ENCODE data around the gene PERP.
"Not testable (repeated sequence)": the region's sequence is repeated elsewhere in the genome, so short reads cannot be mapped to it uniquely, and the experiment has no call there.

The PERP gene

DNA sequence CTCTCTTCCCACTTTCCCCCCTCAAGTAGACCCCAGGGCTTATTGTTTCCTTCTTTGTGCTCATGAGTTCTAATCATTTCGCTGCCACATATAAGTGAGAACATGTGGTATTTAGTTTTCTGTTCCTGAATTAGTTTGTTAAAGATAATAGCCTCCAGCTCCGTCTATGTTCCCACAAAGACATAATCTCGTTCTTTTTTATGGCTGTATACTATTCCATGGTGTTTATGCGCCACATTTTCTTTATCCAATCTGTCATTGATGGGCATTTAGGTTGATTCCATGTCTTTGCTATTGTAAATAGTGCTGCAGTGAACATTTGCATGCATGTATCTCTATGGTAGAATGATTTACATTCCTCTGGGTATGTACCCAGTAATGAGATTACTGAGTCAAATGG lies 16.9 kb upstream of the PERP start:
- peaks cover 0 to 3% (median 0%) of the 10 kb centered on the region in 5 experiments for H3K9me3 ChIP-seq (ENCODE audit: control extremely low read depth in 1 of 5, control insufficient read depth in 4 of 5, insufficient read depth in 2 of 5, low read depth in 1 of 5, low read length in 4 of 5)
- no CpG with 5 or more reads among the region's 4 CpGs for WGBS (ENCODE audit: insufficient coverage)
- no peaks in the 10 kb centered on the region for H3K4me1 ChIP-seq (ENCODE audit: control extremely low read depth in 1 of 4, control insufficient read depth in 4 of 4, insufficient read depth in 4 of 4, low read length in 3 of 4)
- no peak overlapping the region for H3K4me3 ChIP-seq (ENCODE audit: control insufficient read depth in 1 of 7, extremely low read depth in 1 of 7, insufficient read depth in 4 of 7, low read depth in 2 of 7, low read length in 6 of 7)
- no peak overlapping the region for H3K27ac ChIP-seq (ENCODE audit: insufficient read depth in 1 of 2, low read depth in 1 of 2, low read length in 2 of 2, poor library complexity in 1 of 2, severe bottlenecking in 2 of 2)
- CTCF ChIA-PET, result interaction anchor here (0.9 to 2.0 kb wide), 2 partner anchors 10 to 13 kb away, joined by 3 to 9 read pairs; no protein-coding TSS in a partner anchor
- H3K36me3 ChIP-seq (ENCODE audit: control insufficient read depth in 4 of 4, insufficient read depth in 4 of 4, low read length in 3 of 4), result no peaks in the 10 kb centered on the region
- DNase-seq, result no peak
- H3K27me3 ChIP-seq (replicated peaks in 2 of 5; ENCODE audit: control insufficient read depth in 4 of 5, insufficient read depth in 5 of 5, low read length in 4 of 5), result peaks cover 0 to 2% (median 0%) of the 10 kb centered on the region in 5 experiments
- POLR2A ChIA-PET, result no interaction called here

- Histone ChIP-seq H3K27me3 (replicated peaks in 2 of 5; ENCODE audit: control insufficient read depth in 4 of 5, insufficient read depth in 5 of 5, low read length in 4 of 5) (no peaks in the 10 kb centered on the region), H3K36me3 (ENCODE audit: control insufficient read depth in 4 of 4, insufficient read depth in 4 of 4, low read length in 3 of 4) (no peaks in the 10 kb centered on the region), H3K9me3 (ENCODE audit: control extremely low read depth in 1 of 5, control insufficient read depth in 4 of 5, insufficient read depth in 2 of 5, low read depth in 1 of 5, low read length in 4 of 5) (peaks cover 0 to 3% (median 0%) of the 10 kb centered on the region in 5 experiments), H3K4me1 (ENCODE audit: control extremely low read depth in 1 of 4, control insufficient read depth in 4 of 4, insufficient read depth in 4 of 4, low read length in 3 of 4) (peaks cover 2 to 8% (median 7%) of the 10 kb centered on the region in 4 experiments), H3K27ac (ENCODE audit: insufficient read depth in 1 of 2, low read depth in 1 of 2, low read length in 2 of 2, poor library complexity in 1 of 2, severe bottlenecking in 2 of 2) (no peak overlapping the region), H3K4me3 (ENCODE audit: control insufficient read depth in 1 of 7, extremely low read depth in 1 of 7, insufficient read depth in 4 of 7, low read depth in 2 of 7, low read length in 6 of 7) (no peak overlapping the region)
- ChIA-PET POLR2A (no interaction called here), CTCF (interaction anchor here (1.2 to 1.4 kb wide), 2 partner anchors 113 to 469 kb away, joined by 3 to 4 read pairs; no protein-coding TSS in a partner anchor)
- no peak for DNase-seq
These were observed 12.8 kb upstream of the PERP start for GRCh38 chr6:138119976-138120375.

DNA sequence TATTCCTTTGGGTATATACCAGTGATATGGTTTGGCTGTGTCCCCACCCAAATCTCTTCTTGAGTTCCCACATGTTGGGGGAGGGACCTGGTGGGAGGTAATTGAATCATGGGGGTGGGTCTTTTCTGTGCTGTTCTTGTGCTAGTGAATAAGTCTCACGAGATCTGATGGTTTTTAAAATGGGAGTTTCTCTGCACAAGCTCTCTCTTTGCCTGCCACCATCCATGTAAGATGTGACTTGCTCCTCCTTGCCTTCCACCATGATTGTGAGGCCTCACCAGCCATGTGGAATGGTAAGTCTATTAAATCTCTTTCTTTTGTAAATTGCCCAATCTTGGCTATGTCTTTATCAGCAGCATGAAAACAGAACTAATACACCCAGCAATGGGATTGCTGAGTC lies 12.0 kb upstream of the PERP start:
- H3K9me3 ChIP-seq (ENCODE audit: control extremely low read depth in 1 of 5, control insufficient read depth in 4 of 5, insufficient read depth in 2 of 5, low read depth in 1 of 5, low read length in 4 of 5); H3K27me3 ChIP-seq (replicated peaks in 2 of 5; ENCODE audit: control insufficient read depth in 4 of 5, insufficient read depth in 5 of 5, low read length in 4 of 5); H3K36me3 ChIP-seq (ENCODE audit: control insufficient read depth in 4 of 4, insufficient read depth in 4 of 4, low read length in 3 of 4); H3K4me3 ChIP-seq (ENCODE audit: control insufficient read depth in 1 of 7, extremely low read depth in 1 of 7, insufficient read depth in 4 of 7, low read depth in 2 of 7, low read length in 6 of 7); DNase-seq; H3K4me1 ChIP-seq (ENCODE audit: control extremely low read depth in 1 of 4, control insufficient read depth in 4 of 4, insufficient read depth in 4 of 4, low read length in 3 of 4); H3K27ac ChIP-seq (ENCODE audit: insufficient read depth in 1 of 2, low read depth in 1 of 2, low read length in 2 of 2, poor library complexity in 1 of 2, severe bottlenecking in 2 of 2); POLR2A ChIA-PET: not testable (repeated sequence)
- CTCF ChIA-PET, result interaction anchor here (1.2 to 7.1 kb wide), 3 partner anchors 112 to 470 kb away, joined by 3 to 72 read pairs (median 4); no protein-coding TSS in a partner anchor
- 100% methylated on average over 1 of the region's 1 CpG for WGBS (ENCODE audit: insufficient coverage)

DNA sequence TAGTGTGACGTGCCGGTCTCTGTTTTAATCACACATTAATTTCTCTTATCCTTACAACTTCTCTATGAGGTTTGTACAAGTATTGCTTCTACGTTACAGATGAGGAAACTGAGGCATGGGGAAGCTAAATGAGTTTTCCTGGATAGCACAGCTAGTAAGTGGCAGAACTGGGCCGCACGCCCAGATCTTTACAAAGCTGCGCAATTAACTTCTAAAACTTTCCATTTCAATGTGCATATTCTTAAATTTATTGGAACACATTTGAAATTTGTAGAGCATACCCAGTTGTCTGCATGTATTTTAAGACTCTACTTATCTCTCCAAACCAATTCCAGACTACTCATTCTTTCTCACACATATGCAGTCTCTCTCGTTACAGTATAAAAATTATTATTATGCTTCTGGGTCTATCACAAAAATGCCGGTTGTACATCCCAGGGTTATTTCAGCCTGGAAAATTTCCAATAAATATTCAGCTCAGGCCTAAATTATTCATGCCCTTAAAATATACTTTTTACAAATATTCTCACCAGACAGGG lies 10.2 kb upstream of the PERP start:
- WGBS (ENCODE audit: insufficient coverage), result 100% methylated on average over 2 of the region's 8 CpGs
- Histone ChIP-seq H3K4me3 (ENCODE audit: control insufficient read depth in 1 of 7, extremely low read depth in 1 of 7, insufficient read depth in 4 of 7, low read depth in 2 of 7, low read length in 6 of 7) (no peak overlapping the region), H3K27me3 (replicated peaks in 2 of 5; ENCODE audit: control insufficient read depth in 4 of 5, insufficient read depth in 5 of 5, low read length in 4 of 5) (peaks cover 0 to 5% (median 0%) of the 10 kb centered on the region in 5 experiments), H3K4me1 (ENCODE audit: control extremely low read depth in 1 of 4, control insufficient read depth in 4 of 4, insufficient read depth in 4 of 4, low read length in 3 of 4) (peaks cover 2 to 8% (median 7%) of the 10 kb centered on the region in 4 experiments), H3K27ac (ENCODE audit: insufficient read depth in 1 of 2, low read depth in 1 of 2, low read length in 2 of 2, poor library complexity in 1 of 2, severe bottlenecking in 2 of 2) (no peak overlapping the region), H3K9me3 (ENCODE audit: control extremely low read depth in 1 of 5, control insufficient read depth in 4 of 5, insufficient read depth in 2 of 5, low read depth in 1 of 5, low read length in 4 of 5) (peaks cover 0 to 2% (median 0%) of the 10 kb centered on the region in 5 experiments), H3K36me3 (ENCODE audit: control insufficient read depth in 4 of 4, insufficient read depth in 4 of 4, low read length in 3 of 4) (no peaks in the 10 kb centered on the region)
- POLR2A ChIA-PET, result no interaction called here
- CTCF ChIA-PET, result interaction anchor here (1.2 to 7.1 kb wide), 11 partner anchors 8 to 649 kb away, joined by 3 to 72 read pairs (median 10); partner anchors contain the start of genes HEBP2 and PERP
- no peak for DNase-seq

- Histone ChIP-seq H3K36me3 (ENCODE audit: control insufficient read depth in 4 of 4, insufficient read depth in 4 of 4, low read length in 3 of 4) (no peaks in the 10 kb centered on the region), H3K27ac (ENCODE audit: insufficient read depth in 1 of 2, low read depth in 1 of 2, low read length in 2 of 2, poor library complexity in 1 of 2, severe bottlenecking in 2 of 2) (no peak overlapping the region), H3K27me3 (replicated peaks in 2 of 5; ENCODE audit: control insufficient read depth in 4 of 5, insufficient read depth in 5 of 5, low read length in 4 of 5) (peaks cover 0 to 8% (median 0%) of the 10 kb centered on the region in 5 experiments), H3K4me3 (ENCODE audit: control insufficient read depth in 1 of 7, extremely low read depth in 1 of 7, insufficient read depth in 4 of 7, low read depth in 2 of 7, low read length in 6 of 7) (no peak overlapping the region), H3K4me1 (ENCODE audit: control extremely low read depth in 1 of 4, control insufficient read depth in 4 of 4, insufficient read depth in 4 of 4, low read length in 3 of 4) (peaks cover 2 to 8% (median 7%) of the 10 kb centered on the region in 4 experiments), H3K9me3 (ENCODE audit: control extremely low read depth in 1 of 5, control insufficient read depth in 4 of 5, insufficient read depth in 2 of 5, low read depth in 1 of 5, low read length in 4 of 5) (peaks cover 0 to 2% (median 0%) of the 10 kb centered on the region in 5 experiments)
- POLR2A ChIA-PET, result no interaction called here
- CTCF ChIA-PET, result interaction anchor here (0.6 to 7.1 kb wide), 20 partner anchors 9 to 650 kb away, joined by 3 to 72 read pairs (median 6); partner anchors contain the start of genes HEBP2 and PERP
- WGBS (ENCODE audit: insufficient coverage), result 100% methylated on average over 1 of the region's 3 CpGs
- no peak for DNase-seq
These were observed 9.4 kb upstream of the PERP start for GRCh38 chr6:138116661-138116999.

DNA sequence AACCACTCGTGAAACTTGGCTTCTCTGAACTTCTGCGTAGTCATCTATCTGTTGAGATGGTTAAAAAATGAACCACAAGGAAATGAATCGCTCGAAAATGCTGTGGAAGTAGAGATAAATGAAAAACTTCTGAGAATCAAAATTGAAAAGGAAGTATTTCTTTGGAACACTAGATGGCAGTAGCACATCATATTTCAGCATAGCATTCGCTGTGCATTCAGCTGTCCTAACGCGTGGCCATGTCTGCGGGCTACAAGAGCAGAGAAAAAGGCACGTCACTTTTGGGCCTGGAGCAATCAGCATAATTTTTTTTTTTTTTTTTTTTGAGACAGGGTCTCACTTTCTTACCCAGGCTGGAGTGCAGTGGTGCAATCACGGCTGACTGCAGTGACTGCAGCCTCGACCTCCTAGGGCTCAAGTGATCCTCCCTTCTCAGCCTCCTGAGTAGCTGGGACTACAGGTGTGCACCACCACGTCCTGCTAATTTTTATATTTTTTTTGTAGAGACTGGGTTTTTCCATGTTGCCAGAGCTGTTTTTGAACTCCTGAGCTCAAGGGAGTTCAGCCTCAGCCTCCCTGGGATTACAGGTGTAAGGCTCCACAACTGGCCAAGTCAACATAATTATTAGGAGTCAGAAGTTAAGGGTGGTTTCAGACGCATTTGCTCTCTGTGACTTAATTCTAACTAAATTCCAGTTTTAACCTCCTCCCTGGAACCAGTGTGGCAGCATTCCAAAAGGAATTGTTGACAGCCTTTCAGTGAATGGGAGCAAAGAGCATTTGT lies 8.8 kb upstream of the PERP start:
- peak; percentile 82 to 92 (median 91) for DNase-seq
- Histone ChIP-seq H3K9me3 (ENCODE audit: control extremely low read depth in 1 of 5, control insufficient read depth in 4 of 5, insufficient read depth in 2 of 5, low read depth in 1 of 5, low read length in 4 of 5) (peaks cover 0 to 2% (median 0%) of the 10 kb centered on the region in 5 experiments), H3K27ac (ENCODE audit: insufficient read depth in 1 of 2, low read depth in 1 of 2, low read length in 2 of 2, poor library complexity in 1 of 2, severe bottlenecking in 2 of 2) (no peak overlapping the region), H3K4me1 (ENCODE audit: control extremely low read depth in 1 of 4, control insufficient read depth in 4 of 4, insufficient read depth in 4 of 4, low read length in 3 of 4) (peaks cover 2 to 8% (median 7%) of the 10 kb centered on the region in 4 experiments), H3K27me3 (replicated peaks in 2 of 5; ENCODE audit: control insufficient read depth in 4 of 5, insufficient read depth in 5 of 5, low read length in 4 of 5) (peaks cover 0 to 10% (median 0%) of the 10 kb centered on the region in 5 experiments), H3K4me3 (ENCODE audit: control insufficient read depth in 1 of 7, extremely low read depth in 1 of 7, insufficient read depth in 4 of 7, low read depth in 2 of 7, low read length in 6 of 7) (peak overlapping the region in 1 of 7 experiments; percentile 8), H3K36me3 (ENCODE audit: control insufficient read depth in 4 of 4, insufficient read depth in 4 of 4, low read length in 3 of 4) (no peaks in the 10 kb centered on the region)
- 23% methylated on average over 12 of the region's 13 CpGs for WGBS (ENCODE audit: insufficient coverage)
- CTCF ChIA-PET, result interaction anchor here (0.6 to 7.1 kb wide), 27 partner anchors 9 to 1223 kb away, joined by 3 to 72 read pairs (median 6); partner anchors contain the start of genes HEBP2 and PERP
- POLR2A ChIA-PET, result no interaction called here

DNA sequence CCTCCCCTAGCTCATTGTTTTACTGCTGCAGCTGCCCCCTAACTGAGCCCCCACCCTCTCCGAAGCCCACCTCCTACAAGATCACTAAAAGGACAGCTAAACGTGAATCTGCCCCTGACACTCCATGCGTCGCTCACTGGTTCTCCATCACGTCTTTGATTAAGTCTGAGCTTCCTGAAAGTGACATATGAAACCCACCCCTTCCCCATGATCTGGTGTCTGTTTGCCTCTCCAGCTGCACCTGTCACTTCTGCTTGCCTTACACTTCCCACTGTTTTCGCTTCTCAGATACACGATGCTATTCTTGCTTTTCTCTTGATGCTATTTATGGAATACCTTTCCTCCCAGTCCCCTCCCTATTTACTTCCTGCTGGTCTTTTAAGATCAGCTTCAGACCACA lies 8.0 kb upstream of the PERP start:
- POLR2A ChIA-PET, result no interaction called here
- H3K9me3 ChIP-seq (ENCODE audit: control extremely low read depth in 1 of 5, control insufficient read depth in 4 of 5, insufficient read depth in 2 of 5, low read depth in 1 of 5, low read length in 4 of 5), result peaks cover 0 to 2% (median 0%) of the 10 kb centered on the region in 5 experiments
- H3K4me3 ChIP-seq (ENCODE audit: control insufficient read depth in 1 of 7, extremely low read depth in 1 of 7, insufficient read depth in 4 of 7, low read depth in 2 of 7, low read length in 6 of 7), result peak overlapping the region in 1 of 7 experiments; percentile 8
- H3K27ac ChIP-seq (ENCODE audit: insufficient read depth in 1 of 2, low read depth in 1 of 2, low read length in 2 of 2, poor library complexity in 1 of 2, severe bottlenecking in 2 of 2), result no peak overlapping the region
- 25% methylated on average over 7 of the region's 7 CpGs for WGBS (ENCODE audit: insufficient coverage)
- peaks cover 2 to 8% (median 7%) of the 10 kb centered on the region in 4 experiments for H3K4me1 ChIP-seq (ENCODE audit: control extremely low read depth in 1 of 4, control insufficient read depth in 4 of 4, insufficient read depth in 4 of 4, low read length in 3 of 4)
- CTCF ChIA-PET, result interaction anchor here (0.7 to 7.1 kb wide), 16 partner anchors 10 to 1224 kb away, joined by 3 to 72 read pairs (median 6); partner anchors contain the start of genes HEBP2 and PERP
- peak in 2 of 3 donors; percentile 40 to 53 for DNase-seq
- H3K36me3 ChIP-seq (ENCODE audit: control insufficient read depth in 4 of 4, insufficient read depth in 4 of 4, low read length in 3 of 4), result no peaks in the 10 kb centered on the region
- H3K27me3 ChIP-seq (replicated peaks in 2 of 5; ENCODE audit: control insufficient read depth in 4 of 5, insufficient read depth in 5 of 5, low read length in 4 of 5), result peaks cover 0 to 10% (median 0%) of the 10 kb centered on the region in 5 experiments

All from common myeloid progenitor, CD34-positive (primary cell).